Lower leg skin (tissue), 3 donors: Measurements from ENCODE around the gene SRD5A1.

Experiments
- CTCF ChIP-seq, 3 donors: fragments of 450-650 bp; IDR thresholded peaks; one replicate each; pipeline ENCODE4 v1.5.1; 2016; ENCODE audit warnings: antibody characterized with exemption in 3 of 3, mild to moderate bottlenecking in 3 of 3, moderate library complexity in 2 of 3
- POLR2A ChIP-seq, 2 donors: fragments of 450-650 bp; IDR thresholded peaks; one replicate each; pipeline ENCODE4 v1.6.1; 2016 to 2017; ENCODE audit warnings: antibody characterized with exemption in 2 of 2, mild to moderate bottlenecking in 1 of 2, moderate library complexity in 1 of 2

GRCh38 chr5:6683241-6683640, 50.0 kb downstream of the SRD5A1 start:
- TF ChIP-seq POLR2A (IDR thresholded peaks at IDR 0.05) = no peak
- TF ChIP-seq CTCF (IDR thresholded peaks at IDR 0.05) = no peak
